GM12878 (cell line): Measurements from ENCODE around the gene ZCWPW2.

Source experiments
- CTCF ChIP-seq, 3 experiments: IDR thresholded peaks in 2 of 3; conservative IDR thresholded peaks in 1 of 3; 2 replicates each; pipeline ENCODE4 v1.5.1; 2011; ENCODE audit warnings: low read depth in 3 of 3, low read length in 3 of 3, mild to moderate bottlenecking in 3 of 3, control low read depth in 2 of 3, moderate library complexity in 2 of 3, inconsistent platforms in 1 of 3, mixed read lengths in 1 of 3; ENCODE audit not compliant: control insufficient read depth in 2 of 3, insufficient read depth in 1 of 3; ENCODE audit errors: extremely low read depth in 1 of 3
- EZH2 ChIP-seq: IDR thresholded peaks from 2 replicates; pipeline ENCODE4 v1.6.1; 2012; ENCODE audit warnings: low read depth, mild to moderate bottlenecking, control low read depth, inconsistent platforms, low read length, borderline replicate concordance; ENCODE audit not compliant: control insufficient read depth
- POLR2A ChIP-seq: IDR thresholded peaks from 2 replicates; pipeline ENCODE4 v1.6.1; 2011; ENCODE audit warnings: low read depth, mild to moderate bottlenecking, low read length
- POLR2AphosphoS2 ChIP-seq: IDR thresholded peaks from 2 replicates; pipeline ENCODE4 v1.6.1; 2011; ENCODE audit warnings: low read depth, mild to moderate bottlenecking, low read length, improper control_type of control experiment, moderate library complexity
- SRF ChIP-seq, 2 experiments: IDR thresholded peaks; 2 replicates each; pipeline ENCODE4 v1.6.1; 2011; ENCODE audit warnings: low read depth in 2 of 2, low read length in 2 of 2, mild to moderate bottlenecking in 1 of 2, moderate library complexity in 1 of 2
- ZSCAN29 ChIP-seq: fragments of 450-650 bp; IDR thresholded peaks from 2 replicates; pipeline ENCODE4 v1.6.1; 2017; ENCODE audit warnings: mild to moderate bottlenecking, moderate library complexity

- TF ChIP-seq CTCF (IDR thresholded peaks at IDR 0.05 in 2 of 3, conservative IDR thresholded peaks at IDR 0.05 in 1 of 3; ENCODE audit: control insufficient read depth in 2 of 3, extremely low read depth in 1 of 3, insufficient read depth in 1 of 3, low read depth in 3 of 3, low read length in 3 of 3) (no peak), SRF (IDR thresholded peaks at IDR 0.05; ENCODE audit: low read depth in 2 of 2, low read length in 2 of 2) (no peak), ZSCAN29 (no peak), EZH2 (no peak), POLR2A (no peak), POLR2AphosphoS2 (no peak)
Observed at GRCh38 chr3:28564211-28564610, 215.7 kb downstream of the ZCWPW2 start.
